GM12892 (cell line): Measurements from ENCODE around the gene B3GNT9.

Experiments used
- POLR2A ChIP-seq: IDR thresholded peaks from 2 replicates; pipeline ENCODE4 v1.6.1; 2011; ENCODE audit warnings: low read depth, low read length, control low read depth
- POLR2AphosphoS5 ChIP-seq: IDR thresholded peaks from 2 replicates; pipeline ENCODE4 v1.6.1; 2011; ENCODE audit warnings: low read depth, low read length, control low read depth
- TAF1 ChIP-seq: IDR thresholded peaks from 2 replicates; pipeline ENCODE4 v1.6.1; 2011; ENCODE audit warnings: low read depth, mild to moderate bottlenecking, control low read depth, low read length, borderline replicate concordance

DNA sequence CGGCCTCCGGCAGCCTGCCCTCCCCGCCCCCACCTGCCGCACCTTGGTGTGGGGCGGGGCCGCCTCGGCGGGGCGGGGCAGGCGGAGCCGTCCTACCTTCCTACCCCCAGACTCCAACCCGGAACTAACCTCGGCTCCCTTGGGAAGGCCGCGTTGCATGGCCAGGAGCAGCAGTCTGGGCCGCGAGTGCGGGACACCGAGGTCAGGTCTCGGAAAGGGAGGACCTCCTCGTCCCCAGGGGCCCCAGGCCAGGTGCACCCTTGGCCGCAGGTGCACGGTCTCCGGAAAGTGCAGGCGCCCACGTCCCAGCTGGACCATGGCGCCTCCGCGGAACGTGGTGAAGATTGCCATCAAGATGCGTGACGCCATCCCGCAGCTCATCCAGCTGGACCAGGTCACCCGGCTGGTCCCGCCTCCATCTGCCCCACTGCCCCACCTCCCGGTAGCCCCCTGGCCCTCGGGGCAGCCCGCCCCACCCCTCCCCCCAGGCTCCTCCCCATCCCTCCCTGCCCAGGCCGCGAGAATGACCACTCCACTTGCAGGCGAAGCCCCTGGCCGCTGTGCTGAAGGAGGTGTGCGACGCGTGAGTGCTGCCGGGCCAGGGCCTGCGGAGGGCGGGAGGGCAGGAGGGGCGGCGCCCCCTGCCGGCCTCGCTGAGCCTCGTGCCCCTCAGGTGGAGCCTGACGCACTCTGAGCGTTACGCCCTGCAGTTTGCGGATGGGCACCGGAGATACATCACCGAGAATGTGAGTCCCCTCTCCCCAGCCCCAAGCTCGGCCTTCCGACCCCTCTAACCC lies 48.4 kb upstream of the B3GNT9 start, which contains the start of gene ELMO3:
- TF ChIP-seq TAF1 = no peak
- TF ChIP-seq POLR2A = peak; percentile 26; the same call in 1 of the 2 replicates
- TF ChIP-seq POLR2AphosphoS5 = no peak; the same call in 1 of the 2 replicates
